Measurements from ENCODE around the gene NBAS. TPM values are rescaled to one million over a fixed set of nuclear protein-coding genes. Genes with fewer than 3 reads are reported as not detected.

Gene NBAS
- total and polyA plus RNA-seq, 12 donors = 26.4 to 79.1 (median 56.3) TPM

- no peak for DNase-seq
- H3K9me3 ChIP-seq = no peaks in the 10 kb centered on the region
- H3K36me3 ChIP-seq = peaks cover 0 to 38% (median 2%) of the 10 kb centered on the region in 9 donors
- H3K4me1 ChIP-seq = peaks cover 0 to 5% (median 0%) of the 10 kb centered on the region in 9 donors
- ATAC-seq = no peak
- no peak overlapping the region for H3K4me3 ChIP-seq
- intact Hi-C loops (cut with DNase I) = no loop called here
- no peak for TF ChIP-seq CTCF (IDR thresholded peaks at IDR 0.05)
- H3K27ac ChIP-seq = no peak overlapping the region
- 96 to 97% methylated on average over 8 of the region's 8 CpGs for WGBS, 2 donors
- no peaks in the 10 kb centered on the region for H3K27me3 ChIP-seq
Observed at GRCh38 chr2:15173501-15173900, 387.6 kb downstream of the NBAS start.

GRCh38 chr2:15172825-15173224, 388.3 kb downstream of the NBAS start:
- Histone ChIP-seq H3K4me3 (no peak overlapping the region), H3K27ac (no peak overlapping the region), H3K9me3 (no peaks in the 10 kb centered on the region), H3K36me3 (peaks cover 0 to 32% (median 0%) of the 10 kb centered on the region in 9 donors), H3K27me3 (no peaks in the 10 kb centered on the region), H3K4me1 (peaks cover 0 to 5% (median 0%) of the 10 kb centered on the region in 9 donors)
- DNase-seq (no peak), ATAC-seq (no peak)
- TF ChIP-seq CTCF (IDR thresholded peaks at IDR 0.05) = no peak
- WGBS, 2 donors = 69 to 71% methylated on average over 1 of the region's 1 CpG
- intact Hi-C loops (cut with DNase I) = no loop called here

- intact Hi-C loops (cut with DNase I) = no loop called here
- peak overlapping the region in 3 of 10 donors; percentile 11 to 58 (median 15) for H3K27ac ChIP-seq
- no peak for DNase-seq
- no peaks in the 10 kb centered on the region for H3K27me3 ChIP-seq
- no peaks in the 10 kb centered on the region for H3K9me3 ChIP-seq
- no peak for TF ChIP-seq CTCF (IDR thresholded peaks at IDR 0.05)
- peaks cover 0 to 28% (median 0%) of the 10 kb centered on the region in 9 donors for H3K36me3 ChIP-seq
- peaks cover 0 to 5% (median 0%) of the 10 kb centered on the region in 9 donors for H3K4me1 ChIP-seq
- H3K4me3 ChIP-seq = no peak overlapping the region
- peak in 4 of 8 donors; percentile 23 to 64 (median 41) for ATAC-seq
- WGBS, 2 donors = 51 to 61% methylated on average over 11 of the region's 11 CpGs
Observed at GRCh38 chr2:15170070-15170775, 390.9 kb downstream of the NBAS start.

- no peak for DNase-seq
- WGBS, 2 donors = 85 to 88% methylated on average over 9 of the region's 9 CpGs
- no peak for TF ChIP-seq CTCF (IDR thresholded peaks at IDR 0.05)
- H3K9me3 ChIP-seq = no peaks in the 10 kb centered on the region
- peak overlapping the region in 3 of 10 donors; percentile 11 to 53 (median 15) for H3K27ac ChIP-seq
- no peaks in the 10 kb centered on the region for H3K27me3 ChIP-seq
- peak in 5 of 8 donors; percentile 8 to 75 (median 33) for ATAC-seq
- peaks cover 0 to 5% (median 0%) of the 10 kb centered on the region in 9 donors for H3K4me1 ChIP-seq
- peaks cover 0 to 25% (median 0%) of the 10 kb centered on the region in 9 donors for H3K36me3 ChIP-seq
- H3K4me3 ChIP-seq = no peak overlapping the region
- intact Hi-C loops (cut with DNase I) = no loop called here
Observed at GRCh38 chr2:15169326-15170069, 391.6 kb downstream of the NBAS start.

Data from heart right ventricle (tissue), 16 donors.